SU-DHL-6 (cell line): ENCODE results near the gene PTPN5.
A peak's percentile ranks its signal among the peaks of the same experiment; 100 is the strongest.

Experiments
- H2AFZ ChIP-seq: fragments of 200-600 bp; sonication (generic); 2 replicates; pipeline ENCODE4 v1.6.1; 2014; ENCODE audit warnings: low read depth, mild to moderate bottlenecking, moderate library complexity, mixed read lengths, antibody characterized with exemption, low read length; ENCODE audit not compliant: severe bottlenecking
- H3F3A ChIP-seq: fragments of 200-600 bp; shearing (Covaris generic); 2 replicates; pipeline ENCODE4 v1.6.0; 2016; ENCODE audit warnings: antibody characterized with exemption, mild to moderate bottlenecking; ENCODE audit not compliant: insufficient read depth
- H3K27ac ChIP-seq: fragments of 200-600 bp; sonication (generic); 2 replicates; pipeline ENCODE4 v1.5.1; 2016; ENCODE audit warnings: low read depth, mild to moderate bottlenecking, low read length, moderate library complexity, mixed read lengths
- H3K27me3 ChIP-seq: fragments of 200-600 bp; sonication (generic), shearing (Covaris generic); 2 replicates; pipeline ENCODE4 v1.6.0; 2014; ENCODE audit warnings: mild to moderate bottlenecking, low read length
- H3K36me3 ChIP-seq: fragments of 200-600 bp; sonication (generic); 2 replicates; pipeline ENCODE4 v1.6.1; 2014; ENCODE audit warnings: mild to moderate bottlenecking, low read length, mixed read lengths
- H3K4me2 ChIP-seq: fragments of 300-600, 200-600 bp; shearing (Covaris generic), sonication (generic); 2 replicates; pipeline ENCODE4 v1.6.0; 2014; ENCODE audit warnings: low read length, low read depth, mild to moderate bottlenecking; ENCODE audit not compliant: poor library complexity, severe bottlenecking
- H3K4me3 ChIP-seq: fragments of 200-600 bp; sonication (generic); 2 replicates; pipeline ENCODE4 v1.5.1; 2014; ENCODE audit warnings: antibody characterized with exemption, low read length, mild to moderate bottlenecking, mixed read lengths; ENCODE audit not compliant: insufficient read depth, poor library complexity, severe bottlenecking
- H3K79me2 ChIP-seq: fragments of 200-600 bp; sonication (generic); 2 replicates; pipeline ENCODE4 v1.6.1; 2014; ENCODE audit warnings: mild to moderate bottlenecking, low read length, moderate library complexity; ENCODE audit not compliant: insufficient read depth
- H3K9ac ChIP-seq: fragments of 200-600 bp; sonication (generic); 2 replicates; pipeline ENCODE4 v1.7.0; 2014; ENCODE audit warnings: mild to moderate bottlenecking, low read length
- H3K9me2 ChIP-seq: fragments of 200-600 bp; sonication (generic); replicated peaks from 2 replicates; pipeline ENCODE4 v1.6.1; 2014; ENCODE audit warnings: low read length; ENCODE audit not compliant: insufficient read depth
- H3K9me3 ChIP-seq: fragments of 200-600 bp; sonication (generic); 2 replicates; pipeline ENCODE4 v1.6.1; 2014; ENCODE audit warnings: low read length, mixed read lengths; ENCODE audit not compliant: insufficient read depth
- H4K20me1 ChIP-seq: fragments of 200-600 bp; sonication (generic); 2 replicates; pipeline ENCODE4 v1.6.1; 2014; ENCODE audit warnings: low read depth, mild to moderate bottlenecking, antibody characterized with exemption, low read length, moderate library complexity, mixed read lengths
- CTCF ChIP-seq: fragments of 200-600 bp; sonication (generic); IDR thresholded peaks from one replicate; pipeline ENCODE4 v1.5.1; 2017; ENCODE audit warnings: antibody characterized with exemption, mild to moderate bottlenecking, low read length, moderate library complexity; ENCODE audit not compliant: insufficient read depth, poor library complexity, severe bottlenecking
- EZH2phosphoT487 ChIP-seq: fragments of 200-600 bp; sonication (generic), shearing (Covaris generic); conservative IDR thresholded peaks from 2 replicates; pipeline ENCODE4 v1.6.1; 2018; ENCODE audit warnings: mild to moderate bottlenecking, antibody characterized with exemption, low read length, moderate library complexity, mixed read lengths

PTPN5 gene

GRCh38 chr11:18722293-18722637 is 69.3 kb downstream of the PTPN5 start:
- H3K36me3 ChIP-seq: no peaks in the 10 kb centered on the region
- H3K79me2 ChIP-seq: no peaks in the 10 kb centered on the region
- peak overlapping the region; percentile 81 for H3K4me2 ChIP-seq
- no peaks in the 10 kb centered on the region for H3F3A ChIP-seq
- no peaks in the 10 kb centered on the region for H3K9me2 ChIP-seq
- H4K20me1 ChIP-seq: no peaks in the 10 kb centered on the region
- H3K9ac ChIP-seq: no peak overlapping the region; the same call in 1 of the 2 replicates
- H2AFZ ChIP-seq: peak overlapping the region; percentile 87
- no peaks in the 10 kb centered on the region for H3K27me3 ChIP-seq
- H3K4me3 ChIP-seq: no peak overlapping the region
- TF ChIP-seq EZH2phosphoT487: no peak
- TF ChIP-seq CTCF: no peak
- H3K9me3 ChIP-seq: no peaks in the 10 kb centered on the region
- H3K27ac ChIP-seq: no peak overlapping the region

GRCh38 chr11:18721561-18722292 is 69.9 kb downstream of the PTPN5 start:
- no peaks in the 10 kb centered on the region for H3K36me3 ChIP-seq
- TF ChIP-seq EZH2phosphoT487: no peak
- peak; percentile 72 for TF ChIP-seq CTCF
- no peaks in the 10 kb centered on the region for H3K79me2 ChIP-seq
- no peaks in the 10 kb centered on the region for H4K20me1 ChIP-seq
- H3K9me3 ChIP-seq: no peaks in the 10 kb centered on the region
- H2AFZ ChIP-seq: peak overlapping the region; percentile 87
- H3K9ac ChIP-seq: peak overlapping the region; percentile 46
- peak overlapping the region; percentile 61 for H3K4me3 ChIP-seq
- H3K27ac ChIP-seq: no peak overlapping the region
- H3K27me3 ChIP-seq: no peaks in the 10 kb centered on the region
- H3K9me2 ChIP-seq: no peaks in the 10 kb centered on the region
- peak overlapping the region; percentile 81 for H3K4me2 ChIP-seq
- H3F3A ChIP-seq: no peaks in the 10 kb centered on the region

- H3F3A ChIP-seq: no peaks in the 10 kb centered on the region
- no peaks in the 10 kb centered on the region for H3K36me3 ChIP-seq
- no peaks in the 10 kb centered on the region for H4K20me1 ChIP-seq
- no peaks in the 10 kb centered on the region for H3K9me3 ChIP-seq
- H3K9ac ChIP-seq: peak overlapping the region; percentile 46
- H3K27ac ChIP-seq: no peak overlapping the region
- H3K9me2 ChIP-seq: no peaks in the 10 kb centered on the region
- H3K4me2 ChIP-seq: peak overlapping the region; percentile 81
- H2AFZ ChIP-seq: peak overlapping the region; percentile 87
- H3K4me3 ChIP-seq: peak overlapping the region; percentile 61
- H3K79me2 ChIP-seq: no peaks in the 10 kb centered on the region
- H3K27me3 ChIP-seq: no peaks in the 10 kb centered on the region
- TF ChIP-seq EZH2phosphoT487: no peak
- TF ChIP-seq CTCF: no peak
Observed at GRCh38 chr11:18720808-18721560, 70.6 kb downstream of the PTPN5 start.
